Endothelial cell of umbilical vein (primary cell): ENCODE results near the gene ZNF362. TPM values are rescaled to one million over a fixed set of nuclear protein-coding genes. Genes with fewer than 3 reads are reported as not detected.

Experiments used
- BruUV-seq: library from RNA; stranded (reverse); fragments of 400-500 nt; replicated peaks from 2 replicates; lab custom pipeline; 2021; lab: Mats Ljungman, UMichigan
- CTCF ChIA-PET: fragments of 300-600, 350-600 bp; sonication (Branson Sonifier 250); formaldehyde crosslinking; loops from one replicate; lab custom pipeline; 2021; ENCODE audit warnings: antibody characterized with exemption, inconsistent platforms; lab: Charles Lee
- POLR2A ChIA-PET: fragments of 300-600, 350-600 bp; sonication (Branson Sonifier 250); formaldehyde crosslinking; loops from one replicate; lab custom pipeline; 2021; ENCODE audit warnings: antibody characterized with exemption, inconsistent platforms; lab: Charles Lee
- DNase-seq: peaks from one replicate; pipeline ENCODE4 v3.0.0-alpha.2; 2011; ENCODE audit warnings: low read depth, low spot score
- FAIRE-seq: peaks from 2 replicates; lab custom pipeline; 2011; peaks lifted over from hg19 to GRCh38; lab: Jason Lieb, UNC
- H2AFZ ChIP-seq: 2 replicates; pipeline ENCODE4 v1.6.0; 2012; ENCODE audit warnings: low read depth, low read length, control low read depth, inconsistent platforms
- H3K27ac ChIP-seq: 2 replicates; pipeline ENCODE4 v1.5.1; 2011; ENCODE audit warnings: low read depth, mild to moderate bottlenecking, control low read depth, low read length, moderate library complexity; ENCODE audit not compliant: insufficient read depth
- H3K27me3 ChIP-seq, 2 experiments: 2 replicates each; pipeline versions ENCODE4 v1.6.0 to v1.6.1; 2011; ENCODE audit warnings: low read length in 2 of 2, mixed read lengths in 1 of 2; ENCODE audit not compliant: control insufficient read depth in 2 of 2, insufficient read depth in 2 of 2
- H3K36me3 ChIP-seq, 2 experiments: 2 replicates in 1 of 2; 3 replicates in 1 of 2; pipeline ENCODE4 v1.5.1; 2011; ENCODE audit warnings: low read length in 2 of 2, mild to moderate bottlenecking in 1 of 2, moderate library complexity in 1 of 2; ENCODE audit not compliant: control insufficient read depth in 2 of 2, insufficient read depth in 2 of 2; ENCODE audit errors: extremely low read depth in 1 of 2
- H3K4me1 ChIP-seq: 3 replicates; pipeline ENCODE4 v1.5.1; 2011; ENCODE audit warnings: mild to moderate bottlenecking, low read length; ENCODE audit not compliant: control insufficient read depth, insufficient read depth; ENCODE audit errors: extremely low read depth
- H3K4me2 ChIP-seq: 2 replicates; pipeline ENCODE4 v1.6.1; 2011; ENCODE audit warnings: low read length, control low read depth, mixed read lengths; ENCODE audit not compliant: insufficient read depth
- H3K4me3 ChIP-seq, 3 experiments: fragments of 200-600 bp in 1 of 3; sonication (generic), shearing (Covaris generic) in 1 of 3; replicated peaks in 1 of 3; 2 replicates each; pipeline ENCODE4 v1.5.1; 2011 to 2016; ENCODE audit warnings: control low read depth in 3 of 3, low read length in 3 of 3, mild to moderate bottlenecking in 2 of 3, inconsistent platforms in 1 of 3, low read depth in 1 of 3, moderate library complexity in 1 of 3; ENCODE audit not compliant: insufficient read depth in 1 of 3
- H3K79me2 ChIP-seq: 2 replicates; pipeline ENCODE4 v1.6.0; 2012; ENCODE audit warnings: low read length, inconsistent platforms; ENCODE audit not compliant: control insufficient read depth, insufficient read depth
- H3K9ac ChIP-seq: replicated peaks from 2 replicates; pipeline ENCODE3; 2011; ENCODE audit warnings: low read length, control low read depth; ENCODE audit not compliant: insufficient read depth; ENCODE audit errors: extremely low read depth
- H3K9me1 ChIP-seq: replicated peaks from 3 replicates; pipeline ENCODE4 v1.6.0; 2011; ENCODE audit warnings: mild to moderate bottlenecking, low read length; ENCODE audit not compliant: control insufficient read depth, insufficient read depth; ENCODE audit errors: extremely low read depth
- H3K9me3 ChIP-seq: replicated peaks from 2 replicates; pipeline ENCODE4 v1.5.1; 2012; ENCODE audit warnings: low read length, inconsistent platforms; ENCODE audit not compliant: control insufficient read depth, insufficient read depth
- H4K20me1 ChIP-seq: replicated peaks from 2 replicates; pipeline ENCODE3; 2011; ENCODE audit warnings: mild to moderate bottlenecking, low read length; ENCODE audit not compliant: control insufficient read depth, insufficient read depth; ENCODE audit errors: extremely low read depth
- CTCF ChIP-seq, 2 donors: IDR thresholded peaks; 1 replicate in 1 of 2; 2 replicates in 1 of 2; pipeline ENCODE4 v1.5.1; 2011; ENCODE audit warnings: low read length in 2 of 2, mild to moderate bottlenecking in 2 of 2, moderate library complexity in 2 of 2, control low read depth in 1 of 2, inconsistent platforms in 1 of 2, low read depth in 1 of 2; ENCODE audit not compliant: insufficient read depth in 1 of 2; ENCODE audit errors: extremely low read depth in 1 of 2
- EZH2 ChIP-seq: IDR thresholded peaks from 2 replicates; pipeline ENCODE4 v1.6.1; 2012; ENCODE audit warnings: borderline replicate concordance, low read depth, mild to moderate bottlenecking, moderate library complexity, low read length, inconsistent platforms; ENCODE audit not compliant: severe bottlenecking
- FOS ChIP-seq: IDR thresholded peaks from 2 replicates; pipeline ENCODE4 v1.6.1; 2011; ENCODE audit warnings: mild to moderate bottlenecking, low read length, moderate library complexity, borderline replicate concordance; ENCODE audit not compliant: insufficient read depth
- GATA2 ChIP-seq: IDR thresholded peaks from 2 replicates; pipeline ENCODE4 v1.7.0; 2011; ENCODE audit warnings: low read depth, mild to moderate bottlenecking, moderate library complexity, mixed read lengths, low read length; ENCODE audit not compliant: insufficient read length, insufficient read depth
- JUN ChIP-seq: IDR thresholded peaks from 2 replicates; pipeline ENCODE4 v1.6.1; 2011; ENCODE audit warnings: borderline replicate concordance, low read depth; ENCODE audit not compliant: insufficient read length, insufficient read depth
- MAX ChIP-seq: IDR thresholded peaks from 2 replicates; pipeline ENCODE4 v1.6.1; 2011; ENCODE audit not compliant: insufficient read depth, insufficient read length
- MYC ChIP-seq: IDR thresholded peaks from one replicate; pipeline ENCODE4 v1.6.1; 2011; ENCODE audit warnings: mild to moderate bottlenecking, low read depth, low read length
- POLR2A ChIP-seq: IDR thresholded peaks from 2 replicates; pipeline ENCODE4 v1.6.1; 2012; ENCODE audit warnings: low read depth, mild to moderate bottlenecking, control low read depth, low read length
- POLR2AphosphoS5 ChIP-seq: IDR thresholded peaks from 2 replicates; pipeline ENCODE4 v1.6.1; 2012; ENCODE audit warnings: low read depth, mild to moderate bottlenecking, control low read depth, low read length, moderate library complexity; ENCODE audit not compliant: insufficient read depth
- dilution Hi-C: fragments of 300-500 bp; cut with MboI; formaldehyde crosslinking; loops from one replicate; pipeline ENCODE4 v1.15.0; 2019; ENCODE audit warnings: low sequenced_read_pairs; ENCODE audit not compliant: extremely low pct_ligation_motif_present
- intact Hi-C: fragments of 100-400 bp; cut with micrococcal nuclease; formaldehyde crosslinking; loops from one replicate; pipeline ENCODE4 v1.10.0; 2022
- polyA plus RNA-seq, 4 experiments: library from polyadenylated mRNA; depleted of rRNA in 3 of 4; stranded (reverse) in 3 of 4; unstranded in 1 of 4; fragments of >200 nt; gene quantifications; 2 replicates each; pipeline versions ENCODE4 v1.2.1 to v1.2.3, GENCODE V29; 2011 to 2012; ENCODE audit warnings: missing spikeins in 1 of 4
- total RNA-seq: library from RNA; stranded (reverse); gene quantifications from 2 replicates; pipeline ENCODE4 v1.2.3, GENCODE V29; 2021

The ZNF362 gene
- total and polyA plus RNA-seq, 2 donors (not counting 3 experiments of a cell fraction or from before 2014, with no cell fraction given) = 28.4 to 35.3 TPM

GRCh38 chr1:33323663-33324477 lies 67.6 kb downstream of the ZNF362 start:
- TSS peak; percentile 59 for BruUV-seq
- intact Hi-C loops = no loop called here
- DNase-seq = no peak
- TF ChIP-seq MYC (no peak), GATA2 (no peak), EZH2 (no peak), POLR2A (no peak), CTCF (IDR thresholded peaks at IDR 0.05; ENCODE audit: extremely low read depth in 1 of 2, insufficient read depth in 1 of 2, low read depth in 1 of 2, low read length in 2 of 2) (no peak), POLR2AphosphoS5 (no peak), JUN (no peak), MAX (no peak), FOS (no peak)
- Histone ChIP-seq H3K9me3 (no peaks in the 10 kb centered on the region), H3K9ac (no peak overlapping the region), H3K9me1 (no peaks in the 10 kb centered on the region), H3K4me2 (no peak overlapping the region), H3K27ac (no peak overlapping the region), H3K4me3 (no peak overlapping the region), H3K36me3 (peaks cover 30 to 54% of the 10 kb centered on the region in 2 experiments), H4K20me1 (no peaks in the 10 kb centered on the region), H2AFZ (no peak overlapping the region), H3K4me1 (no peaks in the 10 kb centered on the region), H3K27me3 (no peaks in the 10 kb centered on the region), H3K79me2 (peaks cover 2% of the 10 kb centered on the region)
- dilution Hi-C loops = no loop called here
- POLR2A ChIA-PET = no interaction called here
- no peak for FAIRE-seq
- CTCF ChIA-PET = interaction anchor here (0.9 to 1.7 kb wide), 4 partner anchors 8 to 147 kb away, joined by 3 to 5 read pairs (median 3); no protein-coding TSS in a partner anchor
